Right renal pelvis (tissue), 4 donors: Measurements from ENCODE around the gene BOC. TPM values are rescaled to one million over a fixed set of nuclear protein-coding genes. Genes with fewer than 3 reads are reported as not detected.

Experiments used
- DNase-seq, 4 donors: peaks; one replicate each; pipeline ENCODE4 v3.0.0-alpha.2; 2013; ENCODE audit warnings: low read depth in 4 of 4, low spot score in 3 of 4, missing footprints in 1 of 4
- polyA plus RNA-seq, 4 donors: library from polyadenylated mRNA; unstranded; fragments of 120-200 nt; gene quantifications; one replicate each; pipeline ENCODE4 v1.2.1, GENCODE V29; 2013; ENCODE audit not compliant: insufficient read length in 4 of 4

BOC gene
- polyA plus RNA-seq, 4 donors, result 21.9 to 33.4 (median 24.5) TPM

DNA sequence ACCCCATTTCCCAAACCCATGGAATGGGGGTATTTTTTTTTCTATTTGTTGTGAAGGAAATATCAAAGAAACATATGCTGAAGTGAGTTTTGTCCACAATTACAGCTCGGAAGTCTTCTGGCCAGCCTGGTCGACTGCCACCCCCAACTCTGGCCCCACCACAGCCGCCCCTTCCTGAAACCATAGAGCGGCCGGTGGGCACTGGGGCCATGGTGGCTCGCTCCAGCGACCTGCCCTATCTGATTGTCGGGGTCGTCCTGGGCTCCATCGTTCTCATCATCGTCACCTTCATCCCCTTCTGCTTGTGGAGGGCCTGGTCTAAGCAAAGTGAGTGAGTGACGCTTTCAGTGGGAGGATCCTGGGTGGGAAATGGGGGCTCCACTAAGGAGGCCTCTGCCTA is 71.9 kb downstream of the BOC start:
- no peak for DNase-seq

DNA sequence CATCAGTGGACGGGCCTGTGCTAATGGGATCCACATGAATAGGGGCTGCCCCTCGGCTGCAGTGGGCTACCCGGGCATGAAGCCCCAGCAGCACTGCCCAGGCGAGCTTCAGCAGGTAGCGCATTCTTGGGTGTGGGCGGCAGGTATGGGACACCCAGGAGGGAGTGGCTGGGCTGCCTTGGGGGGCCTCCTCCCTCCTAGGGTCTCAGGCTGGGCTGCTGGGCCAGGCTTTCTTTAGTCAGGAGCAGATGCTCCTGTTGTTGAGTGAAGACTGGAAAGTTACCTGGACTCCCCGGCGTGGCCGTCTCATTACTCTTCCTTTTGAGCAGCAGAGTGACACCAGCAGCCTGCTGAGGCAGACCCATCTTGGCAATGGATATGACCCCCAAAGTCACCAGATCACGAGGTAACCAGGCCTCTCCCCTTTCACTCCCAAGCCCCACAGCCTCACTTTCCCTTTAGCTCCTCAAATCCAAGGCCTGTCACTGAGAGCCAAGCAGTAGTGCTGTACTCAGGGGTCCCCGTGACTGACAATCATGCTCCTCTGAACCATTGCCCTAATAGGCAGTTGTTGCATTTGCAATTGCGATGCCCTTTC is 73.2 kb downstream of the BOC start:
- no peak for DNase-seq

DNA sequence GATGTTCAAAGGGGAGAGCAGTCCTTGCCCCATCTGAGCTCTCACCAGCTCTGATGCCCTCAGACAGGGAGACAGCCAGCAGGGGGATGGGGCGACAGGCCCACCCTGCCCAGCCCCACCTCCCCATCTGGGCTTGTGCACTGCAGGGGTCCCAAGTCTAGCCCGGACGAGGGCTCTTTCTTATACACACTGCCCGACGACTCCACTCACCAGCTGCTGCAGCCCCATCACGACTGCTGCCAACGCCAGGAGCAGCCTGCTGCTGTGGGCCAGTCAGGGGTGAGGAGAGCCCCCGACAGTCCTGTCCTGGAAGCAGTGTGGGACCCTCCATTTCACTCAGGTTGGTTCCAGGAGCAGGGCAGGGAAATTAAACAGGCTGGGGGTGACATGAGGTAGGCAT is 73.9 kb downstream of the BOC start:
- DNase-seq, result no peak

- no peak for DNase-seq
These were observed 74.4 kb downstream of the BOC start for GRCh38 chr3:113285741-113286140.

DNA sequence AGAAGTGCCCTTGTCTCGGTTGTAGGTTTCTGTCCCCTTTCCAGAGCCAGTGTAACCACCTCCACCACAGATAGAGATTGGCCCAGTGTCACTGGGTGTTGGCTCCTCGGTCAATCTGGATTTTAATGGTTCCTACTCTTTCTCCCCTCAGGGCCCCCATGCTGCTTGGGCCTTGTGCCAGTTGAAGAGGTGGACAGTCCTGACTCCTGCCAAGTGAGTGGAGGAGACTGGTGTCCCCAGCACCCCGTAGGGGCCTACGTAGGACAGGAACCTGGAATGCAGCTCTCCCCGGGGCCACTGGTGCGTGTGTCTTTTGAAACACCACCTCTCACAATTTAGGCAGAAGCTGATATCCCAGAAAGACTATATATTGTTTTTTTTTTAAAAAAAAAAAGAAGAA is 75.2 kb downstream of the BOC start:
- no peak for DNase-seq

DNA sequence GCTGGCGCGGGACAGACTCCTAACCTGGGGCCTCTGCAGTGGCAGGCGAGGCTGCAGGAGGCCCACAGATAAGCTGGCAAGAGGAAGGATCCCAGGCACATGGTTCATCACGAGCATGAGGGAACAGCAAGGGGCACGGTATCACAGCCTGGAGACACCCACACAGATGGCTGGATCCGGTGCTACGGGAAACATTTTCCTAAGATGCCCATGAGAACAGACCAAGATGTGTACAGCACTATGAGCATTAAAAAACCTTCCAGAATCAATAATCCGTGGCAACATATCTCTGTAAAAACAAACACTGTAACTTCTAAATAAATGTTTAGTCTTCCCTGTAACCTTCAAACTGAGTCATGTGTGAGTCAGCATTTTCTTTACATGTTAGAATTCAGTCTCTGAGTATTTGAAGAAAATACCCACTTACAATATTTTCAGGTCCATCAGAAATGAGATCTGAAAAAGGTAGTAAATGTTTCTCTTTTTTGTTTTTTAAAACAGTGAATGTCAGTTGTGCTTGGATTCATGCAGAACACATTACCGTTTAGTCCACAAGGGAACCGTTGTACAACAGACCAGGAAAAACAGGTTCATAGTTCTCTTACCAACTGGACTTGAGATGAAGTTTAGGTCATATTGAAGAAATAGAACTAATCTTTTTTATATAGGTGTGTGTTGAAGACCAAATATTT is 75.9 kb downstream of the BOC start:
- DNase-seq, result no peak

GRCh38 chr3:113287803-113288648 is 76.7 kb downstream of the BOC start:
- DNase-seq, result peak in 3 of 4 donors; percentile 63 to 77 (median 72)

- no peak for DNase-seq
These were observed 77.5 kb downstream of the BOC start for GRCh38 chr3:113288881-113289280.

GRCh38 chr3:113291572-113291971 is 80.2 kb downstream of the BOC start:
- DNase-seq, result no peak

DNA sequence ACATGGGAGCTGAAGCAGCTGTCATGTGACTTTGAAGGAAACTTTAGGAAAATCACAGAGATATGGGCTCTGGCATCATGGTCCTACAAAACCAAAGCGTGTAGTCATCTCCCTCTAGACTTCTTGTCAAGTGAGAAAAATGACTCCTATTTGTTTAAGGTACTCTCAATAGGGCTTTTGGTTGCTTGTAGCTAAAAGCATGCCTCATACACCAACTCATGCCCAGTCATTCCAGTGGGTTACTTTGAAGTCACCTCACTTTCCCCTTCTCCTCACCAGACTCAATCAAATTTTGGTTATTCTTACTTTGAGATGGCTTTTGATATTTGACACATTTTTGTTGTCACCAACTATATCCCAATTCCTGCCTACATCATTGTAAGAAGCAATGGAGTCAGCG is 81.6 kb downstream of the BOC start:
- DNase-seq, result no peak

DNA sequence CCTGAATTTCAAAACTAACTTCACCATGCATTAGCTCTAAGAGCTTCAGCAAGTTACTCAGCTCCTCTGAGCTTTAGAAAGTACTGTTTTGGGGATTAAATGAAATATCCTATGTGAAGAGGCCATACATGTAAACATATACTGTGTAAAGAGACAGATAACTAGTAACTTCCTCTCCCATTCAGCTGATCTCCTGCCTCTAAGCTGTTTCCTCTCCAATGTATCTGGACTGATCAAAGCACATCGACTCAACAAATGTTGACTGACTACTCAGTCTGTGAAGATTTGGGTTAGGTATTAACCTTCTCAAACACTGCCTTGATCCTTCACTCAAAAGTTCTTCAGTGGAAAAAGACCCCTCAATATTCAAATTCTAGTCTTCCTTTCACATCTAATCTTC is 82.0 kb downstream of the BOC start:
- no peak for DNase-seq

DNA sequence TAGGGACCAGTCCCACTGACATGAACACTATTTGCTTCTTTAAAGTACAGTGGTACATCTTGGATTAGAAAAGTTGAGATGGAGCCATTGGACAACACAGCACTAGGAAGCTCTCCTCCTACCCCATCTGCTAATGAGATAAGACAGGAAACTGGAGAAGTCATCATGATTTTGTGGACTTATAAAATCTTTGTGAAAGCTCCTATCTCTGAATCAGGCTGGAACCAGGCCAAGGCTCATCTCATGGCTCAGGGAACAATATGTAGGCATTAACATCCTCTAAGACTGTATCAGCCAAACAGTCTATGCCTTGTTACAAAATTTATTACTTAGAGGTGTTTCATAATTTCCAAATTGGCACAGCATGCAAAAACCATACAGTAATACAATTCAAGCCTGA is 84.1 kb downstream of the BOC start:
- no peak for DNase-seq

DNA sequence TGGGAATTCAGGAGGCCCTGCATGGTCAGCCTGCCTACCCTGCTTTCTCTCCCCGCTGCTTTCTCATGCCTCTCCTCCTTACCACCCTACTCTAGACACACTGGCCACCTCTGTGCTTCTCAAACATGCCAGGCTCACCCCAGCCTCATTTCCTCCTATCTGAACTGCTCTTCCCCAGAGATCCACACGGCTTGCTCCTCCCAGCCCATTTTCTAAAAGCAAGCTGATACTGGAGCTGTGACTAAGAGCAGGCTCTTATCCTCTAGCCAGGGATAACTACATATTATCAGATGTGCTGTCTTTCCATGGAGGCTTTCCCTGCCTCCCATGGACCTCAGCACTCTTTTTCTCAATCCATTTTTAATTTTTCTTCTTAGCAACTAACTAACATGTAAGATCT is 85.9 kb downstream of the BOC start:
- DNase-seq, result no peak

DNA sequence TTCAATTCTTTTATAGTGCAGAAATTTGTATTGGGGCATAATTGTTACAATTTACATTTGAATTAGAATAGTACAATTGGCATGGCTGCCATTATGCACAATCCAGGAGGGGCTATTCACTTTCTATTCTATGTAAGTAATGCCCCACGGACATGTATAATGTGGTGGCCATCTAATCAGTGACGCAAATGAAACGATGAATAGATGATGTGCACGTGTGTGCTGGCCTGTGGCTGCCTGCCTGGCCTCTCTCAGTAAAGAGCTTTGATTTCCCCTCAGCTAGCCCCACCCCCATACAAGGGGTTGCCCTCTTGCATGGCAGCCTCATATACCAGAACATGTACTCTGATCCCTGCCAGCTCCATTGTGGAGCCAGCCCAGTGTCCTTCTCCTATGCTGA is 86.5 kb downstream of the BOC start:
- DNase-seq, result no peak

GRCh38 chr3:113300596-113300995 is 89.2 kb downstream of the BOC start:
- no peak for DNase-seq

GRCh38 chr3:113304102-113304501 is 92.7 kb downstream of the BOC start:
- DNase-seq, result no peak

DNA sequence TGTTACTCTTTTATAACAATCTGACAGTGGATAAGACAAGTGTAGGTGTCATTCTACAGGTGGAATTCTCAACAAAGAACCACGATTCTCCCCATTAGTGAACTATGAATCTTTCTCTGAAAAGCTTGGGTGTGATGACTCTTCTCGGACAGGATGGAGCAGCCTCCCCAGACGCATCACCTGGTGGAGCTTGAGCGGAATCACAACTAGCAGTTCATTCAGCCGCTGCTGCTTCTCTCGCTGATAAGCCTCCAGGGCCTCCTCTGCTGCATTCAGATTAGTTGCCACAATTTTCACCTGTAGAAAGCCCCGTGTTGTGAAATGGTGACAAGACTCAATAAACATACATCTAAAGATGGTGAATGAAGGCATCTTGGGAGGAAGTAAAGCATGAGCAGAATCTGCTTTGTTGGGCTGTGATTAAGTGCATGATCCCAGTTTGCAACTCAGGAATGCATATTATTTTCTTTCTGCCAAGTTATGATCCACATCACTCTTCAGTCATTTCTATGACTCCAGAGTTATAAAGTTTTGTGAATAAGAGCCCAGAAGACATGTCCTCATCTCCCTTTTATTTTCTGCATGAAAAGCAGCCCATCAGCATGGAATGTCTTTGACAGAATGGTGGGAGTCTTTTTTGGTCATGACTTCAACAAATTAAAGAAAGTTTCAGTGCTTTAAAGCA is 93.6 kb downstream of the BOC start:
- no peak for DNase-seq

- DNase-seq, result no peak
These were observed 99.6 kb downstream of the BOC start for GRCh38 chr3:113310960-113311359.

DNA sequence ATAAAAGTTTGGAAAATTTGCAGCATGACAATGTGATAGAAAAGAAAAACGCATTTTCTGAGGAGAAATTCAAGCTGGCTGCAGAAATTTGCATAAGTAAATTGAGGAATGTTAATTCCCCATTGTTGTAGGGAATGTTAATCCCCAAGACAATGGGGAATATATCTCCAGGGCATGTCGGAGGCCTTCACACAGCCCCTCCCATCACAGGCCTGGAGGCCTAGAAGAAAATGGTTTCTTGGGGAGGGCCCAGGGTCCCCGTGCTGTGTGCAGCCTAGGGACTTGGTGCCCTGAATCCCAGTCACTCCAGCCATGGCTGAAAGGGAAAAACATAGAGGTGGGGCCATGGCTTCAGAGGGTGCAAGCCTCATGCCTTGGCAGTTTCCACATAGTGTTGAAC is 101.1 kb downstream of the BOC start:
- no peak for DNase-seq

- no peak for DNase-seq
These were observed 103.6 kb downstream of the BOC start for GRCh38 chr3:113314923-113315322.

DNA sequence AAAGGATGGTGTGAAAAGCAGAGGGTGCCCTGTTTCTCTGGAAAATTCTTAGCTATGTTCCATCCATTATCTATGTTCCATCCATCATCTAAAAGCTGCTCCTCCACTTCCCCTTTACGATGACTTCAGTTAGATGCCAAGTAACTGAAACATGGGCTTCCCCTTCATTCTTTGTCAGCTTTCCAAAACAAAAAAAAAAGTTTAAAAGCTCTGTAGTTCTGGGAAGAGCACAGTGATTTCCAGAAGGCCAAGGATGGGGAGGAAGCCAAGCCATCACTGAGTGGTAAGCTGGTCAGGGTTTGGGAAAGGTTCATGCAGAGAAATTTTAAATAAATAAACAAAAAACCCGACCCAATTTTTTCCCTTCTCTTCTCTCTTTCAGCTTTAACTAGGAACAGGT is 118.4 kb downstream of the BOC start:
- DNase-seq, result no peak
